GM19397 (cell line): ENCODE results near the gene HOXB5.
A peak's percentile ranks its signal among the peaks of the same experiment; 100 is the strongest.

Experiments
- ATAC-seq: cut with Tn5 transposase; IDR thresholded peaks from one replicate; pipeline ENCODE4 v1.9.1; 2021; ENCODE audit warnings: mild to moderate bottlenecking, moderate library complexity; ENCODE audit not compliant: unreplicated experiment

HOXB5 gene

DNA sequence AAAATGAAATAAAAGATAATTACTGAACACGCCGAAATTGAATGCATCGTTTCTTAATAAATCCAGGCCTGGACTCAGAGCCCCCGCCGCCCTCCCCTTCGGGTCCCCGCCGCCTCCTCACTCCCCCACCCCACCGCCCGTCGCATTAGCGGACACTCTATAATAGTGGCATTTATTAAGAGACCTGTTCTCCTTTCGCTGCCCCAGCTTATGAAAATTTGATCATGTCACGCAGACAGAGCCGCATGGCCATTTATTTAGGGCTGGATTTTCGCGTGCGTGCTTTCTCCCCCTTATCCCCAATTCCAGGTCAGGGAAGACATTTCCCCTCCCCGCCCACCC lies 42.4 kb downstream of the HOXB5 start:
- no peak for ATAC-seq

DNA sequence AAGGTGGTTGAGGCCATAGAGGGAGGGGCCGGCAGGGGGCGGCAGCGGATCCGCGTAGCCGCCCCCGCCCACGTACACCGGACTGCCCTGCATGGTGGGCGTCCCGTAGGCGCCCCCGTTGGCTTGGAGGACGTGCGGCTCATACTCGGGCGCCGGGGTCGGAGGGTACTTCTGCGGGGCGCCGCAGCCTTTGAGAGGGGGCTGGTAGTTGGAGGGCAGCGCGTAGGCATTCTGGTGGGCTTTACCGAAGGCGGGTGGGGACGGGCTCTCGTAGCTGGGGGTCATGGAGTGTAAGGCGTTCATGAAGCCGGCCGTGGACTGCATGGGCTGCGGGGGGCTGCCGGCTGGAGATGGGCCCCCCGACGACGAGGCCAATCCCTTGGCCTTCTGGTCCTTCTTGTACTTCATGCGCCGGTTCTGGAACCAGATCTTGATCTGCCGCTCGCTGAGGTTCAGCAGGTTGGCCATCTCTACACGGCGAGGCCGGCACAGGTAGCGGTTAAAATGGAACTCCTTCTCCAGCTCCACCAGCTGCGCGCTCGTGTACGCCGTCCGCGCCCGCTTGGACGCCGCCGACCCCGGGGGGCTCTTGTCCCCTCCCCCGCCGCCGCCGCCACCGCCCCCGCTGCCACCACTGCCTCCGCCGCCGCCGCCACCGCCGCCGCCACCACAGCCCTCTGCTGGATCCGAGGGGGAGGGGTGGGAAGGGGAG lies 42.9 kb downstream of the HOXB5 start:
- ATAC-seq = no peak

DNA sequence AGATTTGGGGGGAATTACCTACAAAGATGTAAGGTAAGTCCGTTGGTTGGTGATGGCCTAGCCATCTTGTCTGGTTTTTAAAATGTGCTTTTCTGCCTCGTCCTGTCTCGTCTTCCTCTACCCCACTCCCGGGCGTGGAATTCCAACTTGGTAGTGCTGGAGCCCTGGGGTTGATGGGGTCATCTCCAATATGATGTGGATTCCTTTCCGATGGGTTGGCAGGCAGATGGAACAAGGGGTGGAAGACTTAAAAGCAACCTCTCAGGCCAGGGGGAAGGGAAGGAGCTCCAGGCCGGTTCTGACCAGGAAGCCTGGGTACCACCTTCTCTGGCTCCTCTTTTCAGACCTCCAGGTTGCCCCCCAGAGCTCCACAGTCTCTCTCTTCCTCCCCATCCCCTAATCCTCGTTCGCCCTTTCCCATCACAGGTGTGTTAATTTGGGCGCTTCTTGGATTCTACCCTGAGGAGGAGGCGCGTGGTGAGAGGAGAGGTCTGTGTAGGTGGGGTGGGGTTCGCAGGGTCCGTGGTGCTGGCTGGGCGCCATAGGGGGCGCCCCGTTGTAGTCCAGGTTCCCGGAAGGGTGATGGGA lies 43.6 kb downstream of the HOXB5 start:
- no peak for ATAC-seq

DNA sequence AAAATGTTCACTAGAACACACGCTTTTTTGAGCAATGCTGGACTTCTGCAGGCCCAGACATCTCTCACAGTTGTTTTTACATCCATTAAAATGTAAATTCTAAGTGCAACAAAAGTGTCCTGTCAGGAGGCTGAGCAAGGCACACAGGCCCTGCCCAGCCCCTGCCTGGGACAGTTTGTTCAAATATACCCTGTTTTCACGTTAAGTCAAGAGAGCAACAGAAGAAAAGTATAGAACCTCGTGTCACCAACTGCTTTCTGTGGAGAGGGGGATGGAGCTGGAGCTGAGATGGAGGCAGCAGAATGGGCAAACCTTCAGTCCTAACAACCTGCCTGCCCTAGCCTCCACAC lies 44.3 kb downstream of the HOXB5 start:
- ATAC-seq = no peak

DNA sequence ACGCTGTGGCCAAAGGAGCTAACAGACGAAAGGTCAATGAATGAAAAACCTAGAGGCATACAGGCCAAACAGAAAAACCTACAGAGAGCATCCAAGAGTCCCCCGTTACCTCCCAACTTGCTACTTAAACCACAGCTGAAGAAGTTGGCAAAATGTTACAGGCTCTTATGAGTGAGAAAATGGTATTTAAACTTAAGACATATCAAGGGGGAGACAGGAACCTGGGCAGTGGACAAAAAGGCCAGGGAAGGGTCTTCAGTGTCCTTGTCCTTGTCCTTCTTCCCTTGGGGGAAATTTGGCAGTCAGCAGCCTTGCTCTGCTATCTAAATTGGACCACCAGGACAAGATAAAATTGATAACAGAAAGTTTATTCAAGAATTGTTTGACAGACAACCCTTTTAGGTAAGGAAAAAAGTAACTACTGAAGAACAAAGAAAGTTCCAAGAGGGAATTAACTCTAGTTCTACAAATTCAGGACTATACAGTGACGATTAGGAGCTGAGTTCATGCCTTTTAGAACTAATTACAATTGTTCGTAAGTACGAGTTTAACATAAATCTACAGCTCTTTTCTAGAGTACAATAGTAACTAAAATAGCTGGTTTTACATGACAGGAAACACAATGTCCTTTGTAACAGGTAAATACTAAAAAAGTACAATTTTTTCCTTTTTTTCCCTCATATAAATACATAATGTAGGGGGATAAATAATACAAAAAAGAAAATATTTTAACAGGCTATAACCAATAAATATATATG lies 44.9 kb downstream of the HOXB5 start:
- ATAC-seq = no peak

DNA sequence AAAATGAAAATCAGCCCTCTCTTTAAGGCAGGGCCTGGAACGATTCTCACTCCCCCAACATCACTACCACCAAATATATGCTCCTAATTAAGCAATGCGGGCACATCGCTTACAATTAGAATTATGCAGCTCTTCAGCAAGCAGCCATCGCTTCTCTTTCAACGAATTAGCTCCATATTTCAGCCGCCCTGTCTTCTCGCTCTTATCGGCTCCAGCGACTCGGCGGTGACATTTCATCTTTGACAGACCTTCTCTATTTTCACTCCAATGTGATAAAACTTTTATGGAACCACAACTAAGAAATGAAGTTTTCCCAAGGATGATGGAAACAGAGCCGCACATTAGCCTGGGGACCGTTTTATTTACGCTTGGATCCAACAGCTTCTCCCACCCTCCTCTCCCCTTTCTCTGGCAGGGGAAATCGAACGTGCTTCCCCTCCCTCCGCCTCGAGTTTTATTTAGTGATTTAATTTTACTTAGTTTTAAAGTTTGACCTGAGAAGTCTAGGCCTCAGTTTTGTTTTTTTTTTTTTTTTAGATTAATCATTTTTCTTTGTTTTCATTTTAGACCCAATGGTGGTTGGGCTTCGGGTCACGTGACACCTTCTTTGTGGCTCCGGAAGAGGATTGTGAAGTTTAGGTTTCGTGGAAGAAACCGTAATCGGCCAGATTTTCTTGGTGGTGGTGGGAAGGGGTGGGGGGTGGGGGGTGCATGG lies 45.6 kb downstream of the HOXB5 start:
- no peak for ATAC-seq

DNA sequence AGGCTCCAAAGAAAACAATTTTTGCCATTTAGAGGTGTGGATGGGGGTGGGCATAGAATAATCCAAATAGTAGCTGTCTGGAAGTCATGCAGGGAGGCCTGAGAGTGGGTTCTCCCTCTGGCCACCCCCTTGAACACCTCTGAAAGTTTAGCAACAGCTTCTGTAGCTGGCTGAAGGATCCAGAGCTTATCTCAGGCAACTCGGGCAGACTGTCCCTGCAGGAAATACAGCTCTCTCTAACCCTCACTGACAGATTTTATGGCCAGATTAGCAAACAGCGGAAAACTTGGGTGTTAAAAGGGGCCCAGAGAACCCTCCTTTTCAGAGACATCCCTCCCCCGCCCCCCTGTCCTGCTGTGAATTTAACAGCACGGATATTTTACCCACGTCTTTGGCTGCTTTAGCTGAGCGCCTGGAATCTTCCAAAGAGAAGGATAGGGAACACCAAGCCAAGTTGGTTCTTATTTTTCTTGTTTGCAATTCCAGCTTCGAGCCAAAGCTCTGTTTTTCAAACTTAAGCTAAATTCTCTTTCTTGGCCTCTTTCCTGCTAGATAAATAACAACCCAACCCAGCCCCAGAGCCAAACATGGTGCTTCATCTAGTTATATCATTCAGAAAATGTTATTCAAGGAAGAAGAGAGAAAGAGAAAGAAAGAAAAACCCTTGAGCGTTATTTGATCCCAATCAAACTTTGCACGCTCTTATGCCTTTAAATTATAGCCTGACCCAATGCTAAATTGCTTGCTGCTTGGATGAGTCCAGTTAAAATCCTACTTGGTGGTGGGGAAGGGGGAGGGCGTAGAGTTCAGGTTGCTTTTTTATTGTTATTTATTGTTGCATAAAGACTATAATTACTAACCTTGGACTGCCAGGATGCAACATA lies 46.4 kb downstream of the HOXB5 start:
- no peak for ATAC-seq

DNA sequence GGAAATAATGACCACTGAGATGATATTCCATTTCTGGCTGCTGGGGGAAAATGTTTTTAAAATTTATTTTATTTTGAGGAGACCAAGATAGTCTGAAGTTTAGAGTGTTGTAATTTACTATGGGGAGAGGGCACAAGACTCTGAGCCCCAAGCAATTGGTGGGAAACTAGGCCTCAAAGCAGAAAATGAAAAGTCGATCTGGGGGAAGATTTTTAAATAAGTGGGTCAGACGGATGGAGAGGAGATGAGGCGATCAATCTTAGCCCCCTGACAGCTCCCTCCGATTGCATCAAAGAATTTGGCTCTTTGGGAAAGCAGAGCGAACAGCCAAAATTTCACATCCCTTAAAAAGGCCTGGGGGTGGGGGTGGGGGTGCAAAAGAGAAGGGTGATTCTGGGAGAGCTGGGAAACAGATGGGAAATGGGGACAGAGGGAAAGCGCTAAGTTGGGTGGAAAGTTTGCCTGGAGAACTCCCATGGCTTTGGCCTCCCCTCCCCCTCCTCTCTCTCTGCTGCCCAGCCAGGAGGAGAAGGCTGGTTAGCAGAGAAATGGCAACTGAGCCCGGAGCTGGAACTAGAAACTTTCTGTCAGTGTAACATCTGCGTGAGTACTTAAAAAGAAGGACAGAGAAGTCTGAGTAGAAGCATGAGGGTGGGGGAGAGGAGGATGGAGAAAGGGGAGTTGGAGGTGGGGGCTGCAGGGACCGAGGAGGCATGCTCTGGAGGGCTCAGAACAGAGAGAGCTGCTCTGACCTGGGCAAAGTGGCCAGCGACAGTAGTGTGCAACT lies 47.2 kb downstream of the HOXB5 start:
- ATAC-seq = no peak

DNA sequence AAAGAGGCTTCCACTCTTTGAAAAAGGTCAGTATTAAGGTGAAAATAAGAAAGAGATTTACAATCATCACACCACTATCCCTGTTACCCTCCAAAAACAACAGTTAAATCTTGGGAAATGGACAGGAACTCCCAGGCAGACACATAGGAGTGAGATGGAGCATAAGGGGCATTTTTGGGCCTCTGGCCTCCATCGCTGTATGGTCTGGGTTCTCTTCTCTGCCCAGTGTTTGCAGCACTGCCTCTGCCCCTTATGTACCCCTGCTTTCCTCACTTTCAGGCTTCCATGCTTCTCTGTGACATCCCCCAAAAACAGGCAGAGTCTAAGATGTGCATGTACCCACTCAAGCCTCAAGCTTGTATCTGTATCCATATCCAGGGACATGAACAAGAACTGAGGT lies 48.0 kb downstream of the HOXB5 start:
- no peak for ATAC-seq

DNA sequence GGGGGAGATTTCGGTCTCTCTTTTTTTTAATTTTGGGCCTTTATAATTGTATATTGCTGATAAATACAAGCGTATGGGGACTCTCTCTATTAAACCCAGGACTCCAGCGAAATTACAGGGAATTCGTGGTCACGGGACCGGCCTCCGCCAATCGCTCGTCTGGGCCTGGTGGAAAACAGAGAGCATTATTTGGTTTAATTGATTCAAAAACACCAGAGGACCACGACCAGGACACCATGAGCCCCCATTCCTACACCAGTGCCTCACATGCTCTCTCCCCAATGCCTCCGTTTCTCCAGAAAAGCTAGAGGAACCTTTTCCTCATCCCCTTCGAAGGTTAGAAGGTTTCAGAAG lies 48.6 kb downstream of the HOXB5 start, which contains the start of gene HOXB2:
TSS of gene HOXB2 (minus strand) at position 88 of the 354 bp plus-strand sequence. CDS start 198 bp downstream, outside the sequence.
- ATAC-seq = no peak

DNA sequence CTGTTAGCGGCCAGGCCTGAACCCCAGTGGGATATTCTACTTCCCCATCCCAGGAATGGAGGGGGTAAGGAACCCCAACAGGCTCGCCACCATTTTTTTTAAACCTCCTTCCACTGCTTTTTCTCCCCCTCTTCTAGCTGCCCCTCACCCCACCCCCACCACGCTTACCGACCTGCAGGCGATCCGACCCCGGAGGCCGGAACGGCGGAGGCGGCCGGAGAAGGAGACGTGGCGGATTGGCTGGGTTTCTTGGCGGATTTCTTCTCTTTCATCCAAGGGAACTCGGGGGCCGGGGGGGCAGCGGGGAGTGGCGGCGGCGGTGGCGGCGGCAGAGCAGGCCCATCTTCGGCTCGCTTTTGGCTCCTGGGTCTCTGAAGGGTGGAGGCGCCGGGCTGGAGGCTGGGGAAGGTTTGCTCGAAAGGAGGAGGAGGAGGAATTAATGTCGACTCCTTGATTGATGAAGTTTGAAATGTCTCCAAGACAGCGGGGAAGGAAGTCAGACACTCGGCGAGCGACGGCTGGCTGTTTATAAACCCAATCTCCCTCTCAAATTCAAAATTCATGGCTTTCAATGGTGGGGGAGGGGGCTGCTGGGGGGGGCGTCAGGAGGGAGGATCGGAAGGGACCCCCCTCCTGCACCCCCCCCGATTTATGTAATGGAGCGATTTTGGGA lies 49.1 kb downstream of the HOXB5 start:
- ATAC-seq = no peak

DNA sequence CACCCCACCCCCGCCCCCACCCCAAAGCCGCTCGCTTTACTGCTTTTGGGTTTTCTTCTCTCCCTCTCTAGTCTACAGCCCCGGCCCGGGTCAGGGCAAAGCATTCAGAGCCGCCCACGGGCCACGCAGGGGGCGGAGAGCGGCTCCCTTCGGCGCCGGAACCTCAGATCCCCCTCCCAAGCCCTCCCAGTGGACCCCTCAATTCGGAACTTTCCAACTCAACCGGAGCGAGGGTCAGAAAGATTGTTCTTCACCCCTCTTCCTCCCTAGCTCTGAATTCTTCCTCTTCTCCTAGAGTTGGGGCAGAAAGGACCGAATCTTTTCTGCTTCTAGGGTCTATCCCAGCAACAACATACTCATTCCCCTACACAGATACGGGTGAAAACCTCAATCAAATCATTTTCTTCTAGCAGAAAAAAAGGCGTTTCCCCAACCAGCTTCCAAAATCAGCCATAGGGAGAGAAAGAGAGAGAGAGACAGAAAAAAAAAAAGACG lies 49.7 kb downstream of the HOXB5 start:
- no peak for ATAC-seq

DNA sequence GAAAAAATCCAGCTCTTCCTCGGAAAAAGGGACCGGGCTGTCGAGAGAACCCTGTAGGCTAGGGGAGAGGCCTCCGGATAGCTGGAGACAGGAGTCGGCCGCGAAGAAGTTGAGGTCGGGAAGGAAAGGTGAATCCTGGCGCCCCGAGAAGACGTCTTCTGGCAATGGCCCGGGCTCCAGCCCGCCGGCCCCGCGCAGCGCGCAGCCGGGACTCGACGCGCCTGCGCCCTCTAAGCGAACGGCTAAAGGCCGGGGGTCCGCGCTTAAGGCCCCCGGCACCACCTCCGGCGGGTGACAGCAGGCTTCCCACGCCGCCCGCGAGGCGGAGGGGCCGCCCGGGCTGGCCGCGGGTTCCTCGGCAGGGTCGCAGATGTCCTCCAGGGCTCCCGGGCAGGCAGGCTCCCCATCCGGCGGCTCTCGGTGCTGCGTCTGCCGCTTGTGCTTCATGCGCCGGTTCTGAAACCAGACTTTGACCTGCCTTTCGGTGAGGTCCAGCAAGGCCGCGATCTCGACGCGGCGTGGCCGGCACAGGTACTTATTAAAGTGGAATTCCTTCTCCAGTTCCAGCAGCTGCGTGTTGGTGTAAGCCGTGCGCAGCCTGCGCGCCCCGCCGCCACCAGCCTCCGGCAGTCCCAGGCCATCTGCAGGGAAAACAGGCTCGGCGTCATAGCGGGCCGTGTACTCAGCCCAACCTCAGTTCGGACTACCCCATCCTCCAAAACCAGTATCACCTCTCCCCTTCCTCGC lies 50.3 kb downstream of the HOXB5 start:
- peak; percentile 61 for ATAC-seq

DNA sequence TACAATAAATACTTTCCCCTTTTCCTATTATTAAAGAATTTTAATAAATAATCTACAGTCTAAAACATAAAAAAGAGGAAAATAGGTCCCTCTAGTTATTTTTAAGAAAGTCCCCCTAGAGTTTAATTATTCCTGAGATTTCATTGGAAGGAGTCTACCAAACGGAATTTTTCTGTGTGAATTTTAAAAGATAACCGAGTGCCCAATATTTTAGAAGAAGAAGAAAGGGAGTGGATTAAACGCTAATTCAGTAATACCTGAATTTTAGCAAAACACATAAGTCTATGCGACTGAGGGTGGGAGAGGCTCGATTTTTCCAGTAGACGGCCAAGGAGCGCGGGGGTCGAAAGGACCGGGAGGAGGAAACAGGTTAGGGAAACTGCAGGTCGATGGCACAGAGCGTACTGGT lies 50.9 kb downstream of the HOXB5 start:
- no peak for ATAC-seq

DNA sequence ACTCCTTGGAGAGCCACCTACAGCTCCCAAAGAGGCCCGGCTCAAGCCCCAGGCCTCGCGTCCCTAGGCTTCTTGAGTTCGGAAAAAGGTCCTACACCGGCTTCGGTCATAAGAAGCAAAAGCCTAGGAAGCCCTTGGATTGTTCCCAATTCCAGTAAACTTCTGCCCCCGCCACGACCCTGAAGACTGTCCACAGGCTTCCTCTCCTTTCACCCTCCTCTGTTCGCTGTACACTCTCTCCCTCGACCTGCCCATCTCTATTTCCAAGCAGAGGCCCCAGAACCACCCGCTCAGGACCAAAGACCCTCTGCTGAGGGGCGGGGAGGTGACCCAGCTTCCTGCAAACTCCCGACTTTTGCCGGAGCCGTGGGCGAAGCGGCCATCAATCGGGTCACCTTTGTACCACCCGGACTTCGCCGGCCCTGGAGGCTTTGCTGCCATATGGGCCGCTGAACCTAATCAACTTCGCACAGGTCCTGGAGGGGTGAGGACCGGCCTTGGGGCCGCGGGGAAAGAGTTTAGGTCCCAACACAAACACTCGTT lies 51.4 kb downstream of the HOXB5 start:
- no peak for ATAC-seq

DNA sequence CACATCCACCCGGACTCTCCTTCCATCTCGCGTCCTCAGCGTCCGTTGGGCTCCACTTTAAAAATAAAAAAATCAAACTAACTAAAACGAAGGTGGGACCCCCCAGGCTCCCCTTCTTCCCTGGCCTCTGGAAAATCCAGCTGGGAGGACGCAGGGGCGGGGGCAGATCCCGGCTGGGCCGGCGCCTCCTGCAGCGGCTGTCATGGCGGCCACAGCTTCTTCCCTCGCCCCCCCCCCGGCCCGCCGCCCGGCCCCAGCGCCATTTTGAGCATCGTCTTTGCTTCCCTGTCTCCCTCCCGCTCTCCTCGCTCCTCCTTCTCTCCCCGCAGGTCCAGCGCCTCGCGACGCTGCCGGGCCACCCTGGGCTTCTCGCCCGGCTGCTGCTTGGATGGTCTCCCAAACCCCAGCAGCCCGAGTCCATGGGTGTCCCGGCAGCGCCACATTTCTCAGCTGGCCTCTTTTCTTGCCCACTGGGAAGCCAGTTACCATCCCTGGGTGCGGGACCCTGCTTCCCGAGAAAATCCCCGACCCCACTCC lies 51.9 kb downstream of the HOXB5 start:
- ATAC-seq = no peak
